Kasumi-1 (cell line): ENCODE results near the gene SYCP1.
A peak's percentile ranks its signal among the peaks of the same experiment; 100 is the strongest.
"Not testable (repeated sequence)": the region's sequence is repeated elsewhere in the genome, so short reads cannot be mapped to it uniquely, and the experiment has no call there.

Experiments
- DNase-seq, 2 experiments: peaks; one replicate each; lab custom pipeline; 2025; lab: John Stamatoyannopoulos, UW

The SYCP1 gene

GRCh38 chr1:114959423-114959822 lies 104.8 kb downstream of the SYCP1 start:
- DNase-seq: no peak

GRCh38 chr1:114976891-114977290 lies 122.2 kb downstream of the SYCP1 start:
- DNase-seq: no peak

- peak; percentile 29 to 37 for DNase-seq
These were observed 124.7 kb downstream of the SYCP1 start for GRCh38 chr1:114979278-114979891.

- DNase-seq: no peak
These were observed 127.6 kb downstream of the SYCP1 start for GRCh38 chr1:114982251-114982650.

- no peak for DNase-seq
These were observed 131.6 kb downstream of the SYCP1 start for GRCh38 chr1:114986286-114986685.

- DNase-seq: no peak
These were observed 133.4 kb downstream of the SYCP1 start for GRCh38 chr1:114988095-114988494.

GRCh38 chr1:114997510-114998289 lies 143.0 kb downstream of the SYCP1 start:
- no peak for DNase-seq

GRCh38 chr1:115006191-115006590 lies 151.5 kb downstream of the SYCP1 start:
- no peak for DNase-seq

- DNase-seq: no peak
These were observed 157.3 kb downstream of the SYCP1 start for GRCh38 chr1:115012006-115012405.

GRCh38 chr1:115012434-115012833 lies 157.8 kb downstream of the SYCP1 start:
- DNase-seq: no peak

GRCh38 chr1:115013792-115014191 lies 159.1 kb downstream of the SYCP1 start:
- DNase-seq: no peak

- not testable (repeated sequence) for DNase-seq
These were observed 164.9 kb downstream of the SYCP1 start for GRCh38 chr1:115019549-115019948.

GRCh38 chr1:115021145-115021544 lies 166.5 kb downstream of the SYCP1 start:
- no peak for DNase-seq

- no peak for DNase-seq
These were observed 168.9 kb downstream of the SYCP1 start for GRCh38 chr1:115023593-115023992.

GRCh38 chr1:115029526-115029925 lies 174.9 kb downstream of the SYCP1 start, which contains the start of gene TSHB:
Gene TSHB, plus strand, starts transcription at chr1:115029826. Its CDS starts 3,537 bp downstream, at chr1:115033363.
- no peak for DNase-seq

- no peak for DNase-seq
These were observed 176.9 kb downstream of the SYCP1 start for GRCh38 chr1:115031595-115031994.

GRCh38 chr1:115035652-115036051 lies 181.0 kb downstream of the SYCP1 start:
- DNase-seq: no peak

GRCh38 chr1:115036814-115037507 lies 182.3 kb downstream of the SYCP1 start:
- DNase-seq: no peak

GRCh38 chr1:115040501-115040900 lies 185.8 kb downstream of the SYCP1 start:
- DNase-seq: no peak

- no peak for DNase-seq
These were observed 187.0 kb downstream of the SYCP1 start for GRCh38 chr1:115041654-115042053.
